Activated naive CD4-positive, alpha-beta T cell treated with anti-CD3 and anti-CD28 coated beads, Interleukin-2, amount 10 ng/mL, durations not matched to agents 7 days and 5 days (primary cell): Measurements from ENCODE around the gene ZFAND5.

Experiments
- CTCF ChIA-PET: fragments of 350-600 bp; sonication (Branson Sonifier 250); formaldehyde crosslinking; loops from one replicate; lab custom pipeline; 2021; ENCODE audit warnings: antibody characterized with exemption; lab: Charles Lee
- DNase-seq: peaks from one replicate; pipeline ENCODE4 v3.0.0-alpha.2; 2020
- H3K27ac Mint-ChIP-seq: one replicate; pipeline ENCODE4 v1.8.0; 2021; ENCODE audit warnings: mild to moderate bottlenecking, moderate library complexity, mixed read lengths
- H3K27me3 Mint-ChIP-seq: one replicate; pipeline ENCODE4 v1.8.0; 2021; ENCODE audit warnings: mild to moderate bottlenecking, mixed read lengths
- H3K36me3 Mint-ChIP-seq: one replicate; pipeline ENCODE4 v1.8.0; 2021; ENCODE audit warnings: mixed read lengths
- H3K4me1 Mint-ChIP-seq: one replicate; pipeline ENCODE4 v1.8.0; 2021; ENCODE audit warnings: mixed read lengths
- H3K4me3 Mint-ChIP-seq: one replicate; pipeline ENCODE4 v1.8.0; 2021; ENCODE audit warnings: mild to moderate bottlenecking, moderate library complexity, mixed read lengths
- H3K9me3 Mint-ChIP-seq: one replicate; pipeline ENCODE4 v1.8.0; 2021; ENCODE audit warnings: mixed read lengths

Gene ZFAND5

DNA sequence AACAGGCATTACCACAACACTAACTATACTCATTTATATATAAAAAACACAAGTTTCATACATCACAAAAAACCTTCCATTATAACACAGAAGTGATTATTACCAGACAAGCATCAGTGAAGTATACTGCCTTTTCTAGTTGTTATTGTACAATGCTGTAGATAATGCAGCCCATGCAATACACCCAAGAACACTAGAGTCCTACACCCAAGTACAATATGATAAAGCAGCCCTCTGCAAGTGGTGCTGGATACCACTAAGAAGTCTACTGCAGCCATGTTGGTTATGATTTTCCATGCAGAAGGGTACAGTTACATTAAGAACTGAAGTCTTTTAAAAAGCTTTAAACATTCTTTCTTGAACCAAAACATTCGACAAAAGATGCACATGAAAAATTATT, 10.3 kb downstream of the ZFAND5 start:
- Mint-ChIP-seq H3K9me3 (no peaks in the 10 kb centered on the region), H3K4me1 (peaks cover 39% of the 10 kb centered on the region)

DNA sequence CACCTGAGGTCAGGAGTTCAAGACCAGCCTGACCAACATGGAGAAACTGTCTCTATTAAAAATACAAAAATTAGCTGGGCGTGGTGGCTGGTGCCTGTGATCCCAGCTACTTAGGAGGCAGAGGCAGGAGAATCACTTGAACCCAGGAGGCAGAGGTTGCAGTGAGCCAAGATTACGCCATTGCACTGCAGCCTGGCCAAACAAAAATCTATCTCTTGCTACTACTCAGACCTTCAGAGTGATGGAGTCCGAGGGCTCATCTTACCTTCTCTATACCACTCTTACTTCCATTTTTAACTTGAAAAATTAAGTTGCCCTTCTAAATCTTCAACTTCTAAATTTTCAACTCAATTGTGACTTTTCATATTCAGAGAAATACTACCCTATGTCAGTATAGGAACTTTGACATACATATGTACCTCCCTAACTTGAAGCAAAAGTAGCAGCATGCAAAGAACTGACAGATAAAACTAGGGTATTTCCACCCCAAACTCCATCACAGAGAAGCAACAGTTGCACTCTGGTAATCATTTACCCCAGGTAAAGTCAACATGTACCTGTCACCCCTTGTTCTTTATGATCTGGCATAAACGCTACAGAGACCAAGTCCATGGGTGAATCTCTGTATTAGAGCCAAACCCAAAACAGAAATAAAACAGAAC, 11.4 kb downstream of the ZFAND5 start:
- Mint-ChIP-seq H3K4me1 (peaks cover 32% of the 10 kb centered on the region), H3K9me3 (no peaks in the 10 kb centered on the region), H3K36me3 (peaks cover 51% of the 10 kb centered on the region), H3K27me3 (no peaks in the 10 kb centered on the region), H3K4me3 (no peak overlapping the region), H3K27ac (no peak overlapping the region)
- DNase-seq, result no peak
- CTCF ChIA-PET, result no interaction called here

More for the DNA sequence above, 10.3 kb downstream of the ZFAND5 start:
- no peak for DNase-seq
- CTCF ChIA-PET, result no interaction called here
- no peak overlapping the region for H3K4me3 Mint-ChIP-seq
- H3K27ac Mint-ChIP-seq, result no peak overlapping the region
- H3K36me3 Mint-ChIP-seq, result peaks cover 63% of the 10 kb centered on the region
- no peaks in the 10 kb centered on the region for H3K27me3 Mint-ChIP-seq

DNA sequence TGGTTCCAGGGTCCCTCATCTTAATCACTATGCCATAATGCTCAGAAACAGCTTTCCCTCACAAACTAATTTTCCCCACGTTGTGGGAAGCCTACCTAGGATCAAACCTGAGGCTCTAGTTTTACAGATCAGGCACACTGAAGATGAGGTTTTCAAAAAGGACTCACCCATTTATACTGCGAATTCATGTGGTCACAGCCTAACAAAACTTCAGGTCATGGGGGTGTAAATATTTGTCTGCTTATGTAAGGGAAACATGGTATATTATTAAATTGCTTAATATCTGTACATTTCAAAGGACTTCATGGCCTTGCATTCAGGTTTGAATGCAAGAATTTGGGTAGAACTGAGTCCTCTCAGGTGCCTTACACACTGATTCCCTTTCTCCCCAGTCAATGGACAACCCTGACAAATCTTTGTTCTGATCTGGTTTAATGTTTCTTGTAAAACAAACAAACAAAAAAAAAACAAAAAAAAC, 12.1 kb downstream of the ZFAND5 start:
- CTCF ChIA-PET, result no interaction called here
- no peak overlapping the region for H3K4me3 Mint-ChIP-seq
- no peaks in the 10 kb centered on the region for H3K9me3 Mint-ChIP-seq
- DNase-seq, result no peak
- no peak overlapping the region for H3K27ac Mint-ChIP-seq
- no peaks in the 10 kb centered on the region for H3K27me3 Mint-ChIP-seq
- peaks cover 46% of the 10 kb centered on the region for H3K36me3 Mint-ChIP-seq
- peaks cover 26% of the 10 kb centered on the region for H3K4me1 Mint-ChIP-seq

DNA sequence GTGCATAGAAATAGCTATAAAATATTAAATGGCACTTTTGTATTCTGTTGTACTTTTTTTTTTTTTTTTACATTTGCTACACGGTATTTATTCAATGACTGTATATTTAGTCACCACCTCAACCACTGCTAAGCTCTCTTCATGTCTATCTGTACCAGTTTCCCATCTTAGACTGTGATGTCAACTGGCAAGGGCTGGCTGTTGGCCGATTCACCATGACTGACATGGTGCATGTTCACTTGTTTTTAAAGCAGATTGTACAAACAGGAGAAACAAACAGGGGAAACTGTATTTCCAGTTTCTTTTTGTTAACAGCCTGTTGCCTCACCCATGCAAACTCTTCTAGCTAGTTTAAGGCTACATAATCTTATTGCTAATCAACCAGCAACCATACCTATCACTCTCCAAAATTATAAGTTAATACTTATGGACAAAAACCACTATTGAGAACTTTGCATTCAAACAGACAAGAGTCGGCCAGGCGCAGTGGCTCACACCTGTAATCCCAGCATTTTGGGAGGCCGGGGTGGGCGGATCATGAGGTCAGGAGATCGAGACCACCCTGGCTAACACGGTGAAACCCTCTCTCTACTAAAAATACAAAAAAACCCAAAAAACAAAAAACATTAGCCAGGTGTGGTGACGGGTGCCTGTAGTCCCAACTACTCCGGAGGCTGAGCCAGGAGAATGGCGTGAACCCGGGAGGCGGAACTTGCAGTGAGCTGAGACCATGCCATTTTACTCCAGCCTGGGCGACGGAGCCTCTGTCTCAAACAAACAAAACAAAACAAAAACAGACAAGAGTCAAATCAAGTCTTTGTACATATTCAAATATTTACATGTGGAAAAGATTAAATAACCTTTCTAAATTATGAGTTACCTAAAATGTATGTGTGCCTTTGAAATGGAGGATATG, 13.2 kb downstream of the ZFAND5 start:
- Mint-ChIP-seq H3K9me3 (no peaks in the 10 kb centered on the region), H3K36me3 (peaks cover 35% of the 10 kb centered on the region), H3K4me1 (peaks cover 15% of the 10 kb centered on the region), H3K27me3 (no peaks in the 10 kb centered on the region), H3K27ac (no peak overlapping the region), H3K4me3 (no peak overlapping the region)
- DNase-seq, result no peak
- CTCF ChIA-PET, result no interaction called here

DNA sequence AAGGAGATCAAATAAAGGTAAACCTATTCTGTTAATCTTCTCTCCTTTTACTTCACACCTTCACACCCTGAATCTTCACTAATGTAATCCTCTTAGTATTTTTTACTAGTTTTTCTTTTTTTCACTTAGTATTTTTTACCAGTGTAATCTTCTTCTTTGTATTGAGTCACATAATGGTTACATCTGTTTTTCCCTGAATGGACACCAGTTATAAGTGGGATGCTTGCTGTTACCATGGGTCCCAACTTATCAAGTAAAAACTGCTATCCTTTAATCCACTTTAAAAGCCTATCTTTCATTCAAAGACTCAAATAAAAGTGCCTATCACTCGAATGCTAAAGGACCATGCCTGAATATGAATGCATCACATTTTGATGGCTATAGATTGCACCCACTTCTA, 15.1 kb downstream of the ZFAND5 start:
- no peak for DNase-seq
- CTCF ChIA-PET, result no interaction called here
- H3K36me3 Mint-ChIP-seq, result peaks cover 18% of the 10 kb centered on the region
- no peak overlapping the region for H3K27ac Mint-ChIP-seq
- no peaks in the 10 kb centered on the region for H3K4me1 Mint-ChIP-seq
- no peaks in the 10 kb centered on the region for H3K27me3 Mint-ChIP-seq
- H3K4me3 Mint-ChIP-seq, result no peak overlapping the region
- H3K9me3 Mint-ChIP-seq, result no peaks in the 10 kb centered on the region

DNA sequence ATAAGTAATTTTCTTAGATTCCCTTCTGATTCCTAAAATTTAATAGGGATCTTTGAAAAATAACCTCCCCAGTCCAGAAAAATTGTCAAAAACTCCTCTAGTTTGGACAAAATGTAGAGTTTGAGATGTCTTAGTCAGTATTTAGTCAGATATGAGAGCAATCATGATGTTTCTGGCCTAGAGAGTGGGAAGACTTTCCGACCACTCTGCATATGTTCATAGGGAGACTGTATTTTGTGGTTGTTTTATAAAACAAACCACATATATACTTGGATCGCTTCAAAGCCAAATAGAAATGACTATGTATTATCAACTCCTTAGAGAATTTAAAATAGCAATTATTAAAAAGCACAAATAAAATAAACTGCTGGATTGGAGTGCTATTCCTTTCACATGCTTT, 15.8 kb downstream of the ZFAND5 start:
- no peak overlapping the region for H3K27ac Mint-ChIP-seq
- no peaks in the 10 kb centered on the region for H3K27me3 Mint-ChIP-seq
- H3K4me1 Mint-ChIP-seq, result no peaks in the 10 kb centered on the region
- no peaks in the 10 kb centered on the region for H3K9me3 Mint-ChIP-seq
- peaks cover 12% of the 10 kb centered on the region for H3K36me3 Mint-ChIP-seq
- CTCF ChIA-PET, result no interaction called here
- no peak overlapping the region for H3K4me3 Mint-ChIP-seq
- DNase-seq, result no peak

DNA sequence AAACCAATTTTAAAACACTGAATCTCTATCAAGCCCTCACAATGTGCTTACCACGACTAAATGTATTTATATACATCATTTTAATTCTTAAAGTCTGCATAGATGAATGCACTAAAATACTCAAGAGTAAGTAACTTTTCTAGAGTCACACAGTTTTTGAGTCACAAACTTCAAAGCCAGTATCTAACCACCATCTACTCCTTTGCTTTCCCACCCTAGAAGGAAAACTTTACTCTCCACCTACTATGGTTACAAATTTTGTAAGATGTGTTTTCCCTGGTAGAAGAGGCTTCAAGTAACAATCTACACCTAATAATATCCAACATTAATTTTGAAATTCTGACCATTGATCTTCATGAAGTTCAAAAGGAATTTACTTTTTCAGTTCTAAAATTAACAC, 18.7 kb downstream of the ZFAND5 start:
- H3K4me3 Mint-ChIP-seq, result no peak overlapping the region
- no peaks in the 10 kb centered on the region for H3K9me3 Mint-ChIP-seq
- no peaks in the 10 kb centered on the region for H3K36me3 Mint-ChIP-seq
- H3K27ac Mint-ChIP-seq, result no peak overlapping the region
- no peak for DNase-seq
- no peaks in the 10 kb centered on the region for H3K27me3 Mint-ChIP-seq
- H3K4me1 Mint-ChIP-seq, result no peaks in the 10 kb centered on the region
- CTCF ChIA-PET, result no interaction called here

DNA sequence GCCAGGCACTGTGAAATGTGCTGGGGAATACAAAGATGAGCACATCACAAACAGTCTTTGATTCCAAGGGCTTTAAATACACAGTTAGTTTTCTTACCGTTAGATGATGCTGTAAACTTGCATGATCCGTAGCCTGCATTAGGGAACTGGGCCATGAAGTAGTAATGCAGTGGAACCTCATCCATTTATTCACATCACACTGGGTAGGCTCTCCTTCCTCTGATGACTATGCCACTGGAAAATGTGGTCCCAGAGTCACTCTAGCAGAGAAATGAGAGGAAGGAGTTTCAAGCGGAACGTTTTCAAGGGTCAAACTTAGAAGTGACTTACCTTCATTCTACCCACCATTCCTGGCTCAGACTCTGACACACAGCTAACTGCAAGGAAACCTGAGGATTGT, 26.4 kb downstream of the ZFAND5 start:
- H3K27me3 Mint-ChIP-seq, result no peaks in the 10 kb centered on the region
- H3K36me3 Mint-ChIP-seq, result no peaks in the 10 kb centered on the region
- H3K9me3 Mint-ChIP-seq, result no peaks in the 10 kb centered on the region
- DNase-seq, result no peak
- no peak overlapping the region for H3K27ac Mint-ChIP-seq
- CTCF ChIA-PET, result no interaction called here
- no peaks in the 10 kb centered on the region for H3K4me1 Mint-ChIP-seq
- H3K4me3 Mint-ChIP-seq, result no peak overlapping the region

DNA sequence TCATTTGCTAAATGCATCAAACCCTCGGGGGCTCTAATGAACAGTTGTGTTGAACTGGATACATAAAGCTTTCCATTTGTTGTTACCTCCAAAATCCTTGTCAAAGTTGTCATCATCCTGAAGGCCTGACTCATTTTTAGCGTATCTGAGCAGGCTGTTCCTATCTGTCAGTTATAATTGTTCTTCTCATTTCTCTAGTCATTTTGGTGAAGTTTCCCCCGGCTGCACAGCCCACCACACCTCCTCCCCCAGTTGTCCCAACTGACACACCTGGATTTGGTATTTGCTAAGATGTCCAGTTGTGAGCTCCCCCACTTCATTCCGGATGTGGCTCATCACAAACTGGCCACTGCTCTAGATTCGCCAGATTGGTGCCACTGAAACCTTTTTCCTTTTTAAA, 27.7 kb downstream of the ZFAND5 start:
- DNase-seq, result no peak
- H3K27me3 Mint-ChIP-seq, result no peaks in the 10 kb centered on the region
- no peak overlapping the region for H3K4me3 Mint-ChIP-seq
- no peaks in the 10 kb centered on the region for H3K4me1 Mint-ChIP-seq
- no peaks in the 10 kb centered on the region for H3K9me3 Mint-ChIP-seq
- H3K27ac Mint-ChIP-seq, result no peak overlapping the region
- no peaks in the 10 kb centered on the region for H3K36me3 Mint-ChIP-seq
- CTCF ChIA-PET, result no interaction called here

DNA sequence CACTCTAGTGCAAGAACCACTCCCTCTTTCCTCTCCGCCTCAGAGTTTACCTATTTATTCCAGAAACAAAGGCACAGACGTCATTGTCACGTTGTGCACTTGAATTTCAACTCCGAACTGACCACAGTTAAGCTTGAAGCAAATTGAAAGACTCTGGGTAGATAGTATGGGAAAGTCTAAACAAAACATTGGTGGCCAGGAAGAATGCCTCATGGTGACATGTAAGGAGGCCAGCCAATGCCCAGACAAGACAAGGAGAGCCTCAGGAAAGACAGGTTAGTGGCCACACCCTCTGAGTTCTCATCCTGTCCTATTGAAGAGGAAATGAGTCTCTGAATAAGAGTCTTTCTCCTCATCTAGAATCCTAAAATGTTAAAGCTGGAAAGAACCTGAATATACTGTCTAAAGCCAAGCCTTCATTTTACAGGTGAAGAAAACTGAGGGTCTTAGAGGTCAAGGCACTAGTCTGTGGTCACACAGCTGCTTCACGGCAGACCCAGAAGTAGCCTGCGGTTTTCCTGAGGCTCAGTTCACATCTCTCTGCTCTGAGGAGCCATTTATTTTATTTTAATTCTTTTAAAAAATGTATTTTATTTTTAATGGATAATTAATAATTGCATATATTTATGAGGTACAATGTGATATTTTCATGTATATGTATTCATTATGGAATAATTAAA, 30.2 kb downstream of the ZFAND5 start:
- Mint-ChIP-seq H3K4me1 (no peaks in the 10 kb centered on the region), H3K27me3 (no peaks in the 10 kb centered on the region), H3K9me3 (no peaks in the 10 kb centered on the region), H3K4me3 (no peak overlapping the region), H3K27ac (no peak overlapping the region), H3K36me3 (no peaks in the 10 kb centered on the region)
- no peak for DNase-seq
- CTCF ChIA-PET, result no interaction called here

DNA sequence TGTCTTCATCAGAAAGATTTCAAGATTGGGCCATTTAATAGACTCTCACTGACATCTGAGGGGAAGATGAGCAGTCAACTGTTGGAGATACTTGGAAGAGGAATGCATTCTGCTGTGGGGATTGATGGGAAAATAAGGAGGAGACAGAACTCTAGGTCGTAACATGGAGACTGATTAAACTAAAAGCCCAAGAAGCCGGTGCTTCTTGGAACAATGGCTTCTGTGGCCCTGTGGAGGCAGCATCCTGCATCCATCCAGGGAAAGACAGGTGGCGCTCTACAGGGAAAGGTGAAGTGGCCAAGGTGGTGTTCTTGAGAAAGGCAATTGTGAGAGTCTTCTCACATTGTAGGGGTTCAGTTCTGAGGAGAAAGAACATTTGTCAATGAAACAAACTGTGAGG, 31.3 kb downstream of the ZFAND5 start:
- H3K4me1 Mint-ChIP-seq, result no peaks in the 10 kb centered on the region
- H3K27me3 Mint-ChIP-seq, result no peaks in the 10 kb centered on the region
- H3K27ac Mint-ChIP-seq, result no peak overlapping the region
- H3K36me3 Mint-ChIP-seq, result no peaks in the 10 kb centered on the region
- no peak for DNase-seq
- CTCF ChIA-PET, result interaction anchor here (1.3 kb wide), 1 partner anchor 15 kb away, joined by 3 read pairs; no protein-coding TSS in a partner anchor
- H3K4me3 Mint-ChIP-seq, result no peak overlapping the region
- no peaks in the 10 kb centered on the region for H3K9me3 Mint-ChIP-seq

DNA sequence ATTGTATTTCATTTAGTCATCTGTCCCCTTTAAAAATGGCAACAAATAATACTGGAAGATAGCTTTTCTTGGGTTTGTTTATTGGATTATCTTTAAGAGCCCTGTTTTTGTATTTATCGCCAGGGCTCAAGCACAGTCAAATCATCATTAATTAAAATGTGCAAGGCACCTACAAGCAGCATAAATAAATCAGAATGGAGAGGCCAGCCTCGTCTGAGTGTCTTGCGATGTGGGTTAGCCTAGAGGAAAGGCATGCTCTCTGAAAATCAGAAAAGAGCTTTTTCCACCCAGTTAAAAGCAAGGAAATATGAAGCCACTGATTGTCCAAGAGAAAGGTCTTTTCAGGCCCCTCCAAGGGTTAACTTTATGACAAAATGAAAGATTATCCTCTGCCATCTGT, 31.8 kb downstream of the ZFAND5 start:
- no peaks in the 10 kb centered on the region for H3K4me1 Mint-ChIP-seq
- H3K27me3 Mint-ChIP-seq, result no peaks in the 10 kb centered on the region
- CTCF ChIA-PET, result interaction anchor here (1.3 kb wide), 1 partner anchor 15 kb away, joined by 3 read pairs; no protein-coding TSS in a partner anchor
- H3K36me3 Mint-ChIP-seq, result no peaks in the 10 kb centered on the region
- no peak for DNase-seq
- H3K4me3 Mint-ChIP-seq, result no peak overlapping the region
- no peak overlapping the region for H3K27ac Mint-ChIP-seq
- H3K9me3 Mint-ChIP-seq, result no peaks in the 10 kb centered on the region

DNA sequence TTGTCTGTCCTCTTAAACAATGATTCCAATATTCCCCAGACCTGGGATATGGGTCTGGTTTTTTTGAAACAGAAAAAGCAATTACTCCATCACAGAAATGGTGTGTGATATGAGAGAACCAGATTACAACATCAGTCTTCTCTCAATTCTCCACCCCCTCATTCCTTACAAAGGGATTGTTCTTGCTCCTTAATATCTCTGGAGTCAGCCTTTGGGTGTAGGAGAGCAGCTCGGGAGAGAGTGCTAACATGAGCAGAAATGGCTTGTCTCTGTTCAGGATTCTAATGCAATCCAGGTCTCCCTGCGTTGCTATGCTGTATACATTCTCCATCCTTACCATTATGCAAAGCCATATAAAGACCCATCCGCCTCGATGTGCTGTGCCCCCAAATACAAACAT, 32.7 kb downstream of the ZFAND5 start:
- Mint-ChIP-seq H3K9me3 (no peaks in the 10 kb centered on the region), H3K27ac (no peak overlapping the region), H3K4me3 (no peak overlapping the region), H3K36me3 (no peaks in the 10 kb centered on the region), H3K27me3 (no peaks in the 10 kb centered on the region), H3K4me1 (no peaks in the 10 kb centered on the region)
- DNase-seq, result no peak
- CTCF ChIA-PET, result no interaction called here

DNA sequence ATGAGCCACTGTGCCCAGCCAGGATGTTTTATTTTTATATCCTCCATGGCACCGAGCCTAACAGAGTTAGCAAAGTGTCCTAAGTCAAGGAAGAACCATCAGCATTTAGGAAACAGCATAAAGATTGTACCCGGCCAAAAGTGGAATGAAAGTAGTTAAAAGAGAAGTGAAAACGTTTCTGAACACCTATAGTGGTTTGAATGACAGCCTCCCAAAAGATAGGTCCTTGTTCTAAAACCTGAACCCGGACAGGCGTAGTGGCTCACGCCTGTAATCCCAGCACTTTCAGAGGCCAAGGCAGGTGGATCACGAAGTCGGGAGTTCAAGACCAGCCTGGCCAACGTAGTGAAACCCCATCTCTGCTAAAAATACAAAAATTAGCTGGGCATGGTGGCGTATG, 37.4 kb downstream of the ZFAND5 start:
- Mint-ChIP-seq H3K27me3 (peaks cover 4% of the 10 kb centered on the region), H3K36me3 (no peaks in the 10 kb centered on the region), H3K27ac (no peak overlapping the region), H3K9me3 (no peaks in the 10 kb centered on the region), H3K4me3 (no peak overlapping the region), H3K4me1 (no peaks in the 10 kb centered on the region)
- CTCF ChIA-PET, result no interaction called here
- DNase-seq, result no peak
